ENCODE measurements around the gene ST6GALNAC3. TPM values are rescaled to one million over a fixed set of nuclear protein-coding genes. Genes with fewer than 3 reads are reported as not detected.

ST6GALNAC3 gene
- total RNA-seq, 1 experiment from 2014 or later, result not detected

DNA sequence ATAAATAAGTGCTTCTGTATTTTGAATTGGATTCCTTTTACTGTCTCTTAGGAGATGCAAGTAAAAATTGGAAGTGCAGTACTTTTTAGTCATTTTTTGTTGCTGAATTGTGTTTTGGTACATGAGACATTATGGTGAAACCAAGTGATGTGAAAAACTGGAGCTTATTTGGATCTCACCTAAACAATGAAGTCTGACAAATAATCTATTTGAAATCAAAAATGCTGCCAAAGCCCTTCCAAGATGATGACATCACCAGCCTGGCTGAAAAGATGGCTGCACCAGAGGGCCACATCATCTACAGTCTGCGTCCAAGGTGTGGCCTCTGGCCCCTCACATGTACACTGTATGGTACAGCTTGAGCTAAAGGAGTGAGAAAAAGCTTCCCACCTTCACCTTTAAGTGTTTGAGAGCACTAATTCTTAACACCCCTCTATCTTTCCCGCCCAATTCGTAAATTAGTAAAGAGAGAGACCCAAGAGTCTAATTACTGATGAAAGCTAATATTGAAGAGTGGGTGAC, 600.2 kb downstream of the ST6GALNAC3 start:
- in situ Hi-C loops (cut with HindIII; ENCODE audit: low sequenced_read_pairs), result no loop called here
- no peak for DNase-seq (ENCODE audit: low spot score)

GRCh38 chr1:76677416-76678405, 603.2 kb downstream of the ST6GALNAC3 start:
- in situ Hi-C loops (cut with HindIII; ENCODE audit: low sequenced_read_pairs), result no loop called here
- DNase-seq (ENCODE audit: low spot score), result no peak

DNA sequence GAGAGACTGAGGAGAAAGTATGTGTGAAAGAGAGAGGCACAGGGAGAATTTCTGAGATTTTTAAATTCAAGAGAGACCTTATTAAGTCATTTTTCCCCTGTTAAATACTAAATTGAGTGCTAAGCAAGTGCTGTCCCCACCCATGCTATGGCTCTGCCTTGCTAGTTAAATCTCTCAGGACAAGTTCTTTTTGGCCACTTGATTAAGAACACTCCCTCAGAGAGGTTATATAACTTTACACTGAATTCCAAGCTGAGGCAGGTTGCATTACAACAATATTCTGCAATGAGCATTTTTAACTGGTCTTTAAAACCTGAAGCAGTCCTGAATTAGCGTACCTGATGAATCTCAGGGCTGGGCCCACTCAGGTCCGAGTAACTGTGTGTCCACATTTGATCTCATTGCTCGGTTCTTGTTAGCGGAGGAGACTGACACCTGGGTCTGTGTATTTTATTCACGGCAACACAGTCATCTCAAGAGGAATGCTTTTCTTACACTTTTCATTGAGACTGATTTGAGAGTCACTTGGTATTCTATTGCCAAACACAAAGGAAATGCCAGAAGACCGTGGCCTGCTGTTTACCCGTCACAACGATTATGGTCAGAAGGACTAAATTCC, 605.1 kb downstream of the ST6GALNAC3 start:
- no peak for DNase-seq (ENCODE audit: low spot score)
- in situ Hi-C loops (cut with HindIII; ENCODE audit: low sequenced_read_pairs), result no loop called here

GRCh38 chr1:76680651-76681050, 606.1 kb downstream of the ST6GALNAC3 start:
- no peak for DNase-seq (ENCODE audit: low spot score)
- in situ Hi-C loops (cut with HindIII; ENCODE audit: low sequenced_read_pairs), result no loop called here

- DNase-seq (ENCODE audit: low spot score), result no peak
- in situ Hi-C loops (cut with HindIII; ENCODE audit: low sequenced_read_pairs), result no loop called here
Measured at GRCh38 chr1:76682138-76682537, 607.6 kb downstream of the ST6GALNAC3 start.

Other genes starting within 250 kb of the ST6GALNAC3 start
- not detected in 2 replicates for gene ASB17, start 142.3 kb upstream of the ST6GALNAC3 start, total RNA-seq (2014; rRNA removed; shearing (Covaris generic))

All from G401 (cell line).